ENCODE results near the gene SMYD4.

DNA sequence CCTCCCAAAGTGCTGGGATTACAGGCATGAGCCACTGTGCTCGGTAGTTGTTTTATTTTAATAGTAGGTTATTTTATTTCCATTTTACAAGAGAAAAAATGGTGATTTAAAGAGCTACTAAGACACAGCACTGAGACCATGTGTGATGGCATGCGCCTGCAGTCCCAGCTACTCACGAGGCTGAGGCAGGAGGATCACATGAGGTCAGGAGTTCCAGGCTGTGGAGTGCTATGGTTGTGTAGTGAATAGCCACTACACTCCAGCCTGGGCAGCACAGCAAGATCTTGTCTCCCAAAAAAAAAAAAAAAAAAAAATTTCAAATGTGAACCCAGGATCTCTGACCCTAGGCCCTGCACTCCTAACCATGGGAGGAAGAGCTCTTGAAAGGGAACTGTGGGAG is 64.1 kb downstream of the SMYD4 start:
- TF ChIP-seq, protein P1, sequence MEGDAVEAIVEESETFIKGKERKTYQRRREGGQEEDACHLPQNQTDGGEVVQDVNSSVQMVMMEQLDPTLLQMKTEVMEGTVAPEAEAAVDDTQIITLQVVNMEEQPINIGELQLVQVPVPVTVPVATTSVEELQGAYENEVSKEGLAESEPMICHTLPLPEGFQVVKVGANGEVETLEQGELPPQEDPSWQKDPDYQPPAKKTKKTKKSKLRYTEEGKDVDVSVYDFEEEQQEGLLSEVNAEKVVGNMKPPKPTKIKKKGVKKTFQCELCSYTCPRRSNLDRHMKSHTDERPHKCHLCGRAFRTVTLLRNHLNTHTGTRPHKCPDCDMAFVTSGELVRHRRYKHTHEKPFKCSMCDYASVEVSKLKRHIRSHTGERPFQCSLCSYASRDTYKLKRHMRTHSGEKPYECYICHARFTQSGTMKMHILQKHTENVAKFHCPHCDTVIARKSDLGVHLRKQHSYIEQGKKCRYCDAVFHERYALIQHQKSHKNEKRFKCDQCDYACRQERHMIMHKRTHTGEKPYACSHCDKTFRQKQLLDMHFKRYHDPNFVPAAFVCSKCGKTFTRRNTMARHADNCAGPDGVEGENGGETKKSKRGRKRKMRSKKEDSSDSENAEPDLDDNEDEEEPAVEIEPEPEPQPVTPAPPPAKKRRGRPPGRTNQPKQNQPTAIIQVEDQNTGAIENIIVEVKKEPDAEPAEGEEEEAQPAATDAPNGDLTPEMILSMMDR (IDR thresholded peaks at IDR 0.05 in 8 of 11, conservative IDR thresholded peaks at IDR 0.05 in 3 of 11): no peak
- TF ChIP-seq POLR2AphosphoS5 (IDR thresholded peaks at IDR 0.05) (no peak), POLR2A (IDR thresholded peaks at IDR 0.05) (no peak)

Data from spleen (tissue), 7 donors.